Endothelial cell of hepatic sinusoid (primary cell): ENCODE data around the gene MYPN.

Source experiments
- in situ Hi-C: cut with HindIII; loops from 2 replicates; pipeline ENCODE4 v1.10.0; 2017; ENCODE audit warnings: low sequenced_read_pairs

Gene MYPN

DNA sequence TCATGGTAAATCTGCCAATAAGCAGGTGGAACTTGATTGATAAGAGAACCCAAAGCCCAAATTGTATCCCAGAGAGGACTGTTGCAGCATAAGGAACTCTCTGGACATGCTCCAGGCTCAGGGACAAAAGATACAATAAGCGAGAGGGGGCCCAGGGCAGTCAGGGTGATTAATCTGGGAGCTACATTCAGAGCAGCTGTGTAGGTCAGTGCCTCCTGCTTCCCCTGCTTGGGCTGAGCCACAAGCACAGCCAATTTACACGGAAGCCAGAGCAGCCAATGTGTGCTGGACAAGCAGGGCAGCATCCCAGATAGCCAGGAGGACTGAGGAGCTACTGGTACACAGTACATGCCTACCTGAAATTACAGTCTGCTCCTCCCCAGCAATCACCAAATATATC, 24.2 kb downstream of the MYPN start:
- in situ Hi-C loops: no loop called here

DNA sequence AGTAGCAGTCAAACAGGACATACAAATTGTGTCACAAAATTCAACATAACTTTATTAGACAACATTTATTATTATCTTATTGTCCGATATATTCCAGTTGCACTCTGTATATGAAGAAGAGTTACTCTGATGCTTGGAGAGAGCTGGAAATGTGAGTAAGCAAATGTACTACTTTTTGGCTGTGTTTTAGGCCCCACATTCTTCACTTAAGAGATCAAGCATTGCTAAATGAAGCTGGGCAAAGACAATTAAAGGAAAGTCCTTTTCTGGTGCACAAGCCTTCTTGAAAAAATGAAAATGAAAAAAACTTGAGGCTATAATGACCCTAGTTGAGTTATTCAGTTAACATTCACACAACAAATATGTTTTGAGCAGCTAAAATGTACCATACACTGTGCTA, 26.1 kb downstream of the MYPN start:
- in situ Hi-C loops: no loop called here

DNA sequence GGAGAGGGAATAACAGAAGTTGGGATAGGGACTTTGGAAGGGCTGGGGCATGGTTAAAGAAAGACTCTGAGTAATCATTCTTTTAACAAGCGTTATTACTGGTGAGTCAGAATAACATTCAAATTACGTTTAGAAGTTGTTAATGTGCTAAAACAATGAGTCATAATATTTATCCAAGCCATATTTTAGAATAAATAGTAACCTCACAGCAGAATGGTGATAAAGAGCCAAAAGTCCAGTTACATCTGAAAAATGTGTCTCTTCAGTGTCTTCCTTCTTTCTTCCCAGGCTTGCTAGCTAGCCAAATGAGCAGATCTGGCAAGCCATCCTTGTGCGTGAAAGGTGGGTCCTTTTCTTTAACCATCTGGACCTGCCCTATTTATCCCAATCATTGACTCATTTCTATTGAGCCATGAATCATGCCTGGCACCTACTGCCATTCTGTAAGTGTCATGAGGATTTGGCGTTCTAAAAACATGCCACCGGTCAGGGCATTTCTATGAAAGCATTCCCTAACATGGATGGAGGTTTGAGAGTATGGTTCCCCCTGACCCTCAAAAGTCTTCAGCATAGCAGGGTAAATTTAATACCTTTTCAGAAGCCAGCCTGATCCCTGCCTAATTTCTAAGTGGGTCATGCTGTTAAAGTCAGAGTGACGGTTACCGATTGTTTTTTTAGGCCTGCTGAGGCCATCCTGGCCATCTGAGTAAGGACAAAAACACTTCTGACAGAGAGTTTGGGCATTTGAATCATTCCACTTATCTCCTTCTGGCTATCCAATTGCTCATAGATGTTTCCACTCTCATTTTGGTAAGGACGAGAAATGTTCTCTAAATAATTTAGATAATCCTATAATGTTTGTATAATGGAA, 26.9 kb downstream of the MYPN start:
- in situ Hi-C loops: no loop called here

- in situ Hi-C loops: no loop called here
These were observed 27.9 kb downstream of the MYPN start for GRCh38 chr10:68137171-68137570.

DNA sequence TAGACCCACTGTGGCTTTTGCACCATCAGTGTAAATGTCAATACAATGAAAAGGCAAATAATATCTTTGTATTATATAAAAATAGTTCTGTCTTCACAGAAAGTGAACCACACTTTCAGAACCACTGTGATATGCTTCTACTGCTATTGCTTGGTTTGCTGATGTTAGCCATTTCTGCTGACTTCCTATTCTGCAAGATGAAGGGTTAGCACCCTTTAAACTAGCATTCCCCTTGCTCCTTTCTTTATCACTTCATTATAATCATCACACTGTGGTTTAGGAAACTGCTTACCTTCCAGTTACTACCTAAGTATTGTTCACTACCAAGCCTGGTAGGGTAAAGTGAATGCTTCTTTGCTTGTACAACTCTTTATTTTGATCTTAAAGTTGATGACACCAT, 29.2 kb downstream of the MYPN start:
- in situ Hi-C loops: no loop called here

DNA sequence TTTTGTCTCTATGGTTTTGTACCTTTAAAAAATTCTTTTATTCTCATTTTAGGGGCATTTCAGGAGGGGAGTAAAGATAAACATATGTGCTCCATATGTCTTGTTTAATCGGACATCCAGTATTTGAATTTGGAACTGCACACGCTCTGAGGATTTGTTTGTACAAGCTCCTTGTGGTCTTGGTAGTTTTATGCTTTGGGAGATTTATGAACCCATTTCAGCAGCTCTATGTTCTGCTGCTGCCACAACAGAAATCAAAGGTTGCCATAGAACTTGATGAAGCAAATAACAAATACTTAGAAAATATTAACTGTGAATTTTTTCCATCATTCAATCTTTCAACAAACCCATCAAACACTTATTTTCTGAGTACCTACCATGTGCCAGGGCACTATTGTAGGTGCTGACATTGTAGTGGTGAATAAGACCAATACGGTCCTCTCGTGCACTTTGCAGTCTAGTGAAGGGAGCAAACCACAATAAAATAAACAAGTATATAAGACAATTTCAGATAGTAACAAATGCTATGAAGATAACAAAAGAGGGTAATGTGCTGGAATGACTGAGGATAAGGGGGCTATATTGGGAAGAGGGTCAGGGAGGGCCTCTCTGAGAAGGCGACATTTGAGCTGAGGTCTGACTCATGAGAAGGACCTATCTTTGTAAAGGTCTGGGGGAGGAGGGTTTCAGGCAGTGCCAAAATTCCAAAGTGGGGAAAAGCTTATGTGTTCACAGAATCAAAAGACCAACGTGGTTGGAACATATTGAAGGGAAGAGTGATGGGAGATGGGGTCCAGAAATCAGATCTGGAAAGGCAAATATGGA, 30.4 kb downstream of the MYPN start:
- in situ Hi-C loops: no loop called here

- in situ Hi-C loops: no loop called here
These were observed 33.5 kb downstream of the MYPN start for GRCh38 chr10:68142761-68143160.

DNA sequence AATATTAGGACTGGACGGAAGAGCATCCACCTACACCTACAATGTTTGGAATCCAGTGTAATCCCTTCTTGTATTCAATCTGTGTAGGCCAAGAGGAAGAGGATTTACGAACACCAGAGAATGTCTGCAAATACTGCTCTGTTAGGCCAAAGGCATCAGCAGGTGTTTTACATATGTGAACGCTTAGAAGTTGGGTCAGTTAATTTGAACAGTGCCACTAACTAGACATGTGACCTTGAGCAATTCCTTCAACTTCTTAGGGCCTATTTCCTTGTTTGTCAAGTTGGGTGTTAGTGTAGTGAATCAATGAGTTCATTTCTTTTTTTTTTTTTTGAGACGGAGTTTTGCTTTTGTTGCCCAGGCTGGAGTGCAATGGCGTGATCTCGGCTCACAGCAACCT, 35.4 kb downstream of the MYPN start:
- in situ Hi-C loops: no loop called here

DNA sequence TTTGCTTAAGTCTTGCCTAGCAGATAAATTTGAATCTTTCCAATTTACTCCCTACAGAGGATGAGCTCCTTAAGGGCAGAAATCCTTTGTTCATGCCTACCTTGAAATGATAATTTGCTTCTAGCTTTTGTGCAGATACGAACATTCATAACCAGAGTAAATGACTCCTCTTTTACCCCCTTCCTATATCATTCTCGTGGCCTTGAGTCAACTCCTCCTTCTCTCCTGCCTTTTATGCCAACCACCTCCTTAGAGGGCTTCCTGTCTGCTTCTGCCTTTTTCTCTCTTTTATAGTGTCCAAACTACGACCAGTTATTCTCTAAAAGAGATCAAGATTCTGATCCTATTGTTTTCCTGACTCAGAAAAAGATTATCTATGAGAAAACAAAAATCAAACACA, 36.4 kb downstream of the MYPN start:
- in situ Hi-C loops: no loop called here

DNA sequence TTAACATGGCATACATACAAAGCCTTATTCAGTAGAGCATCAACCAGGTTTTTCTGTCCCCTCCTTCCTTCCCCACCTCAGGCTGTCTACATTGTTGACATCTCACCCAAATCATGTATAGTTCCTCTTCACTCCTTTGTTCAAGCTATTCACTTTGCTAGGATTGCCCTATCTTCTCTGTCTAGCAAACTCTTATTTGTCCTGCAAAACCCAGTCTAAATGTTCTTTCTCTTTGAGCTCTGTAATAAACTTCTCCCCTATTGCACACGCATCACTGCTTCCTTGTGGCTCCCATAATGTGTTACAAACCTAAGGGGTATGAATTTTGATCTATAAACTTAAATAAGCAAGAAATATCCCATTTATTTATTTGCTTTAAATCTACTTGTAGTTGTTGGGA, 36.8 kb downstream of the MYPN start:
- in situ Hi-C loops: no loop called here

DNA sequence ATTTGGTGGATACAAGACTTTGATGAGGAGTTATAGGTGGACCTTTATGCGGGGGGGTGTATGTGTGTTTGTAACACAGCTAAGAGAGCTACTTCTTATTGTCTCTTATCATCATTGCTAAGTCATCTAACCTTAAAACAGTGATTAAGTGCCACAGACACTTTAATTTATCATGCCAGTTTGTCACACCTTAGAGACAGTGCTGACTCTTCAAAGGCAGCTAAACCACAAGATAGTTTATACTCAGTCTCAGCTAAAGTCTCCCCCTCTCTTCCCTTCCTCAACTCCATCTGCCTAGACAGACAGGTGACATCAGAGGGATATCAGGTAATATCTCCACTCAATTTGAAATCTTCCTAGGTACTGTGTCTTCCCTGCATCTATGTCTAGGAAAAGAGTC, 42.2 kb downstream of the MYPN start:
- in situ Hi-C loops: no loop called here

DNA sequence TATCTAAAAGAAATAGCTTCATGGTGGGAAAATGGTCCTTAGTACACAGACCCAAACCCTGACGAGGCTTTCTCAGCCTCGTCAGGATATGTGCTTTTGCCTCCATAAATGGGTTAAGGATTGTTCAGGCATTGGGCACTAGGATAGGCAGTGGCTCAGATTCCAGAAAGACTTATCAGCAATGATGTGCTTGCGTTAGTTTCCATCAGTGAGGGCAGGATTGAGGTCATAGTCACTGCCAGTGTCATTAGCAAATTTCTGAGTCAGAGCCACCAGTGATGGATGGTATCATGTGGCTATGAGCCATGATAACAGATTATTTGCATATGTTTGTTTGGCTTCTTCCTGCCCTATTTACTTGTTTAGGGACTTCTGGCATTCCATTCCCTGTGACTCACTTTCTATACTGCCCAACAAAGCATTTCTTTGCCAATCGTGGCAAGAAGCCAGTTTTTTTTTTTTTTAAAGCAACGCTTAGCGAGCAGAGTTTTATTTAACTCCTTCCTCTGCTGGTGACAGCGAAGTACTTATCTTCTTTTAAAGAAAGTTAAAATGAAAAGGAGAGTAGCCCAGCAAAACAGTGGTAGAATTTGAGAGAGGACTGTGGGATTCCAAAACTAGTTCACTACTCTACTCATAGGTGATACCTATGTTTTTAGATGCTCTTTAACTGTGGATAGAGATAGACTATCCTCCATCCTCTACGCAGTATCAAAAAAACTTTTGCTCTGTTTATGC, 44.4 kb downstream of the MYPN start:
- in situ Hi-C loops: no loop called here

- in situ Hi-C loops: no loop called here
These were observed 44.9 kb downstream of the MYPN start for GRCh38 chr10:68154211-68154497.

DNA sequence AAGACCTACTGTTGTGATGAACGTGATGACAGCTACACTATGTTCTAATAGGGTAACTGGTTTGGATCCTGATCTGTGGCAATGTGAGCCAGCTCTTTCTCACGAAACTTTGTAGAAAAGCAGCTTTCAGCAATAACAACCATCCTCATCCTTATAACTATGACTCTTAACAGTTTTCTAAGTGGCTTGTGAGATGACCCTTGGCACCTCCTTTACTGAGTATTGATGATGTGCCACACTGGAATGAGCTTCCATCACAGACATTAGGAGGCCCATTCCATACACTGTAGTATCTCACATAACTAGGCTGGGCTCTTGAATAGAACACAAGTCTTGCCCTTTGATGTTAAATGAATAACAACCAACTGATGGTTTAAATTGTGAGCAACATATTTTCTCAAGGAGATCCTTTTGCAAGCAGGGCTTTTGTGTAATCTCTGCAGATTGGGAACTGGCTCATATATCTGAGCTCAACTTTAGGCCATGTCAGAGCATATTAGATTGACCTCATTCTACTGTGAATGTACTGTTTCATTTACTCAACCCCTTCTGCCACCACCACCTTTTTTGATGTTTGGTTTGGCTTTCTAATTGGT, 46.4 kb downstream of the MYPN start:
- in situ Hi-C loops: loop anchor here (5.0 kb wide), 1 partner anchor 53 kb away; no protein-coding TSS in a partner anchor

- in situ Hi-C loops: loop anchor here (5.0 kb wide), 1 partner anchor 54 kb away; no protein-coding TSS in a partner anchor
These were observed 47.3 kb downstream of the MYPN start for GRCh38 chr10:68156373-68157185.

DNA sequence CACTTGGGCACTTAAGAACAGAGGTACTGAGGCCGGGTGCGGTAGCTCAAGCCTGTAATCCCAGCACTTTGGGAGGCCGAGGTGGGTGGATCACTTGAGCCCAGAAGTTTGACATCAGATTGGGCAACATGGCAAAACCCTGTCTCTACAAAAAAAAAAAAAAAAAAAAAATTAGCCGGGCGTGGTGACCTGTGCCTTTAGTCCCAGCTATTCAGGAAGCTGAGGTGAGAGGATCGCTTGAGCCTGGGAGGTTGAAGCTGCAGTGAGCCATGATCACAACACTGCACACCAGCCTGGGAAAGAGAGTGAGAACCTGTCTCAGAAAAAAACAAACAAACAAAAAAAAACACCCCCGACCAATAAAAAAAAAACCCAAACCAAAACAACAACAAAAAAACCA, 48.2 kb downstream of the MYPN start:
- in situ Hi-C loops: loop anchor here (5.0 kb wide), 1 partner anchor 55 kb away; no protein-coding TSS in a partner anchor

- in situ Hi-C loops: loop anchor here (5.0 kb wide), 1 partner anchor 56 kb away; no protein-coding TSS in a partner anchor
These were observed 48.7 kb downstream of the MYPN start for GRCh38 chr10:68158031-68158430.

DNA sequence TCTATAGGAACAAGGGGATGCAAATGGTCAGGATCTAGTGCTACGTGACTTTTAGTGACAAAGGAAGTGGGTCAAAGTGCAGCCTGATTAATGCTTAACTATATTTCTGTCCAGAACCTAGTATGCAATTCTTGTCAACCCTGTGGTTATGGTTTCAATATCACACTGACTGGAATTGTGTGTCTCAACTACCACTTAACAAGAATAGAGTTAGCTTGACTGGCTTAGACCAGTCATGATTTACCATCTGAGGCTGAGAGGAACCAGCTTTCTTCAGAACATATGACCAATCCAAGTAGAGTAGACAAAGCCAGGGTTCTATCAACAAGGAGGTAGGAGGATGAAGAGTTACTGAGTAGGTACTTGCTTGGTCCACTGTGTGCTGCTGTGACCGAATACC, 54.4 kb downstream of the MYPN start:
- in situ Hi-C loops: no loop called here

GRCh38 chr10:68165643-68166042, 56.4 kb downstream of the MYPN start:
- in situ Hi-C loops: no loop called here
